KMS-11 (cell line): ENCODE results near the gene CD247.
"Not testable (repeated sequence)": the region's sequence is repeated elsewhere in the genome, so short reads cannot be mapped to it uniquely, and the experiment has no call there.

Source experiments
- H2AFZ ChIP-seq: fragments of 200-600 bp; sonication (generic); 2 replicates; pipeline ENCODE4 v1.6.1; 2016; ENCODE audit warnings: antibody characterized with exemption, mixed run types, low read depth
- H3K27ac ChIP-seq: fragments of 200-600 bp; sonication (generic); 2 replicates; pipeline ENCODE4 v1.6.1; 2016; ENCODE audit warnings: mild to moderate bottlenecking, mixed run types
- H3K27me3 ChIP-seq: fragments of 200-600 bp; sonication (generic); 2 replicates; pipeline ENCODE4 v1.6.1; 2017; ENCODE audit warnings: mild to moderate bottlenecking, low read depth, mixed run types, moderate library complexity; ENCODE audit not compliant: insufficient read depth
- H3K36me3 ChIP-seq: fragments of 200-600 bp; sonication (generic); 2 replicates; pipeline ENCODE4 v1.6.1; 2017; ENCODE audit warnings: mild to moderate bottlenecking, mixed run types; ENCODE audit not compliant: insufficient read depth
- H3K4me1 ChIP-seq: fragments of 200-600 bp; sonication (generic); 2 replicates; pipeline ENCODE4 v1.6.1; 2016; ENCODE audit warnings: mild to moderate bottlenecking, low read depth, mixed run types; ENCODE audit not compliant: poor library complexity, severe bottlenecking
- H3K4me2 ChIP-seq: fragments of 200-600 bp; sonication (generic); 2 replicates; pipeline ENCODE4 v1.7.0; 2016; ENCODE audit warnings: mild to moderate bottlenecking, mixed run types
- H3K4me3 ChIP-seq: fragments of 200-600 bp; sonication (generic); IDR thresholded peaks from 2 replicates; pipeline ENCODE4 v1.6.1; 2017; ENCODE audit warnings: low read depth, low read length, mixed read lengths; ENCODE audit not compliant: insufficient read depth
- H3K79me2 ChIP-seq: fragments of 200-600 bp; sonication (generic); 2 replicates; pipeline ENCODE4 v1.6.1; 2016; ENCODE audit warnings: low read depth, mixed run types; ENCODE audit not compliant: insufficient read depth
- H3K9ac ChIP-seq: fragments of 200-600 bp; sonication (generic); 2 replicates; pipeline ENCODE4 v1.6.1; 2016; ENCODE audit warnings: mild to moderate bottlenecking, mixed run types
- H4K20me1 ChIP-seq: fragments of 200-600 bp; sonication (generic); 2 replicates; pipeline ENCODE4 v1.6.1; 2016; ENCODE audit warnings: mild to moderate bottlenecking, mixed run types; ENCODE audit not compliant: insufficient read depth
- TF ChIP-seq, protein P1 (sequence below): fragments of 200-600 bp; sonication (generic); conservative IDR thresholded peaks from 2 replicates; pipeline ENCODE4 v1.6.1; 2017; ENCODE audit warnings: low read depth, mild to moderate bottlenecking, antibody characterized with exemption, low read length, moderate library complexity, mixed read lengths

The CD247 gene

DNA sequence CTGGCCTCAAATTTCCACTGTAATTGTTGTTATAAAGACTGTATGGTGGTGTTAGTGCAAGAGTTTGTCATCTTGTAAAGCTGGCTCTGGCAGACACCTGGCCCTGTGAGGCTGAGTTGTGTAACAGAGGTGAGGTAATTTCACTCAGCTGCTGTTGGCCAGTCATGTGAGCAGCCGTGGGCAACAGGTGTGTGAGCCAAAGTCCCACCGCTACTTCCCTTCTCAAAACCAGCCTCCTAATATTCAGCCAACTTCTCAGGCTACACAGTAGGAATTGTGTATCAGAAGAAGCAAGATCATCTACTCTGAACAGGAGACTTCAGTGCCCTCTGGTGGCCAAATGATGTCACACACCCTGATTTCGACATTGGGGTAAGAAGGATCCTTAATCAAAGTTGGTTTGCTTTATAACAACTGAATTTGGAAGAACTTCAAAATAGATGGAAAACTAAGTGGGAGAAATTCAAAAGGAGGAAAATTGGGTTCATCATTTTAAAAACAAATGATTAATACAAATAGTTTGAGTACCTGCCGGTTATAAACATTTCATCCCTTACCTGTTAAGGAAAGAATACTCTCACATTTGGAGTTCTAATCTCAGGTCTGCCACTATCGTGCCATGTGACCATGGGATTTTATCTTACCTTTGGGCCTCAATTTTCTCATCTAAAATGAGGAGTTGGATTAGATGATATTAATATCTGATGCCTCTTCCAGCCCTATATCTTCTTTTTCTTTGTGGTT is 37.8 kb upstream of the CD247 start:
- H3K27me3 ChIP-seq, result no peaks in the 10 kb centered on the region
- peaks cover 50% of the 10 kb centered on the region for H3K4me1 ChIP-seq
- no peaks in the 10 kb centered on the region for H4K20me1 ChIP-seq
- no peak overlapping the region for H3K9ac ChIP-seq
- H3K4me3 ChIP-seq, result no peak overlapping the region
- H2AFZ ChIP-seq, result peak overlapping the region; percentile 35; the same call in 1 of the 2 replicates
- TF ChIP-seq, protein P1, sequence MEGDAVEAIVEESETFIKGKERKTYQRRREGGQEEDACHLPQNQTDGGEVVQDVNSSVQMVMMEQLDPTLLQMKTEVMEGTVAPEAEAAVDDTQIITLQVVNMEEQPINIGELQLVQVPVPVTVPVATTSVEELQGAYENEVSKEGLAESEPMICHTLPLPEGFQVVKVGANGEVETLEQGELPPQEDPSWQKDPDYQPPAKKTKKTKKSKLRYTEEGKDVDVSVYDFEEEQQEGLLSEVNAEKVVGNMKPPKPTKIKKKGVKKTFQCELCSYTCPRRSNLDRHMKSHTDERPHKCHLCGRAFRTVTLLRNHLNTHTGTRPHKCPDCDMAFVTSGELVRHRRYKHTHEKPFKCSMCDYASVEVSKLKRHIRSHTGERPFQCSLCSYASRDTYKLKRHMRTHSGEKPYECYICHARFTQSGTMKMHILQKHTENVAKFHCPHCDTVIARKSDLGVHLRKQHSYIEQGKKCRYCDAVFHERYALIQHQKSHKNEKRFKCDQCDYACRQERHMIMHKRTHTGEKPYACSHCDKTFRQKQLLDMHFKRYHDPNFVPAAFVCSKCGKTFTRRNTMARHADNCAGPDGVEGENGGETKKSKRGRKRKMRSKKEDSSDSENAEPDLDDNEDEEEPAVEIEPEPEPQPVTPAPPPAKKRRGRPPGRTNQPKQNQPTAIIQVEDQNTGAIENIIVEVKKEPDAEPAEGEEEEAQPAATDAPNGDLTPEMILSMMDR, result peak; percentile 99
- no peaks in the 10 kb centered on the region for H3K36me3 ChIP-seq
- H3K27ac ChIP-seq, result peak overlapping the region; percentile 3; the same call in 1 of the 2 replicates
- H3K4me2 ChIP-seq, result peak overlapping the region; percentile 25; the same call in 1 of the 2 replicates
- H3K79me2 ChIP-seq, result peaks cover 24% of the 10 kb centered on the region

DNA sequence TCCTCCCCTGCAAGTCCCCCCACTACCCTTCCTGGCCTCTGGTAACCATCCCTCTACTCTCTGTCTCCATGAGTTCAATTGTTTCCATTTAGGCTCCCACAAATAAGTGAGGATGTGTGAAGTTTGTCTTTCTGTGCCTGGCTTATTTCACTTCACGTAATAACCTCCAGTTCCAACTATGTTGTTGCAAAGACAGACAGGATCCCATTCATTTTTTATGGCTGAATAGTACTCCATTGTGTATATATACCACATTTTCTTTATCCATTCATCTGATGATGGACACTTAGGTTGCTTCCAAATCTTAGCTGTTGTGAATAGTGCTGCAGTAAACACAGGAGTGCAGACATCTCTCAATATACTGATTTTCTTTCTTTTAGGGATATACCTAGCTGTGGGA is 36.7 kb upstream of the CD247 start:
- Histone ChIP-seq H3K79me2 (peaks cover 35% of the 10 kb centered on the region), H3K4me1 (peaks cover 56% of the 10 kb centered on the region)
- not testable (repeated sequence) for H3K9ac ChIP-seq, H3K36me3 ChIP-seq, H3K27ac ChIP-seq, H3K27me3 ChIP-seq, H3K4me2 ChIP-seq, H4K20me1 ChIP-seq, H3K4me3 ChIP-seq, H2AFZ ChIP-seq

DNA sequence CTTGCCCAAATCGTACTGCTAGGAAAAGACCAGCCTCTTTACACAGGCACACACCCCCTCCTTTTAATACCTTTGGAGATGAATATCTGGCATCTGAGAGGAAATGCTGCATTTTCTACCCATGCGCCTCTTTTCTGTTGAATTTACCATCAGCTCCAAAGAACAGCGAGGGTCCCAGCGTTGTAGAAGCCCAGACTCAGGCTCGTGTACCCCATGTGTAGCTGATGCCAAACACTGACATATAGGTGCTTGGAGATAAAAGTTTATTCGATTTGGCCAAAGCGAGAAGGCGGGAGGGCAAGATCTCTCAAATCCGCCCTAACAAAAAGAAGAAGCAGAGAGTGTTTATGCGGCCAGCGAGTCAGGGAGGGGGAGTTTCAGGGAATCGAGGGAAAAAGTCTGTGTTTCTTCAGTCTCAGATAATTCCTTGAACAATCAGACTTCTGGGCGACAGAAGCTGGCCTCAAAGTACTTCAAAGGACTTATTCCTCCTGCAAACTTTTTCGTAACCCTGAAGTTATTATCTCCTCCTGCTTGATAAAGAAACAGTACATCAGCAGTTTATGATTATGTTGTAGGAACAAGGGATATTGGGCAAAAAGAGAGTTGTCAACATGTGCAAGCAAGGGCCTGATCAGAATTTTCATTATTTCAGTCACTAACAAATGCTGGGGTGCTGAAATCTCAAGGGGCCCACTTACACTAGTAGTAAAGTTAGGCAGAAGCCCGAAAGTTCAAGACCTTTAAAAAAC is 35.9 kb upstream of the CD247 start:
- Histone ChIP-seq H3K4me1 (peaks cover 65% of the 10 kb centered on the region), H3K4me2 (peak overlapping the region; percentile 67), H3K79me2 (peaks cover 44% of the 10 kb centered on the region), H3K27me3 (no peaks in the 10 kb centered on the region), H2AFZ (peak overlapping the region; percentile 83), H3K9ac (peak overlapping the region; percentile 47; the same call in 1 of the 2 replicates), H3K4me3 (peak overlapping the region; percentile 21), H3K36me3 (no peaks in the 10 kb centered on the region), H3K27ac (peak overlapping the region; percentile 3; the same call in 1 of the 2 replicates), H4K20me1 (no peaks in the 10 kb centered on the region)
- TF ChIP-seq, protein P1, result no peak

DNA sequence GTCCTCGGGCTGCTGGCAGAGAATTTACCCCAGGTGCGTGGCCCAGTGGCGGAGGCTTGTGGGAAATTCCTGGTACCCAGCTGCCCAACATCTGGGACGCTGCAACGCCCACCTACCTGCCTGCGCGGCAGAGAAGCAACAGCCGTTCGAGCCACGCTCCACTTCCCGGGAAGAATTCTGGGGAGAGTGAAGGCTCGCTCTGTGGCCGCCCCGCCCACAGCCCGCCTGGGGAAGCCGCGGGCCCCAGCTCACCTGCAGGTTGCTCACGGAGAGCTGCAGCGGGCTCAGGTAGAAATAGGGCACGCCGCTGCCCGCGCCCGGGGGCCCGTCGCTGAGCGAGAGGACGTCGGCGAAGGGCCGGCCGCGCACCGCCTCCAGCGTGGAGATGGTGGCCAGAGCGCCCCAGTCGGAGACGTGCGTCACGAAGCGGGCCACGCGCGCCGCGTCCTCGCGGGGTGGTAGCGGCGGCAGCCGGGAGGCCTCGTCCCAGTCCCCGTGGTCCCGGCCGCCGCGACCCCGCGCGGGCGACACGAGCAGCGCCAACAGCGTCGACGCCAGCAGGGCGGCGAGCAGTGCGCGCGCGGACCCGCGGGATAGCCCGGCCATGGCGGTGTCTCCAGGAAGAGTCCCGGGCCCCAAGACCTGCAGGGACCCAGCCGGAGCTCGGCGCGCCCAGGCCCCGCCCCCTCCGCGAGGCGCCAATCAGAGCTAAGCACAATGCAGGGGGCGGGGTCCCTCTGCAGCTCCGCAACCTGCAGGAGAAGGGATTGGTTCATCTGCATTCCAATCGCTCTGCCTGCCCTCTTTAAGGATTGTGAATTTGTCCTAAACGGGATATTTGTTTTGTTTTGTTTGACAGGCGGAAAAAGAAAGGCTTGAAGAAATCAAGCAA is 35.1 kb upstream of the CD247 start, which contains the start of gene CREG1:
TSS of gene CREG1 (minus strand) at position 627 of the 892 bp plus-strand sequence.
- Histone ChIP-seq H3K4me3 (peak within 1 kb of the TSS; percentile 78), H3K36me3 (no peaks in the 10 kb centered on the region), H3K4me1 (peaks cover 73% of the 10 kb centered on the region), H3K9ac (peak within 1 kb of the TSS; percentile 47; the same call in 1 of the 2 replicates), H2AFZ (peak within 1 kb of the TSS; percentile 83), H3K27ac (peak within 1 kb of the TSS; percentile 57), H3K79me2 (peaks cover 52% of the 10 kb centered on the region), H3K27me3 (no peaks in the 10 kb centered on the region), H4K20me1 (no peaks in the 10 kb centered on the region), H3K4me2 (peak within 1 kb of the TSS; percentile 67)
- TF ChIP-seq, protein P1, result no peak
